ENCODE data around the gene SDC1.
"Not testable (repeated sequence)": the region's sequence is repeated elsewhere in the genome, so short reads cannot be mapped to it uniquely, and the experiment has no call there.

The SDC1 gene

GRCh38 chr2:20241973-20242726 lies 17.2 kb upstream of the SDC1 start:
- Histone ChIP-seq H3K4me3 (ENCODE audit: low read length) (no peak overlapping the region), H3K4me1 (ENCODE audit: control insufficient read depth, insufficient read depth, low read length) (peaks cover 4% of the 10 kb centered on the region), H3K27me3 (ENCODE audit: control insufficient read depth, insufficient read depth, low read length) (no peaks in the 10 kb centered on the region), H3K9me3 (ENCODE audit: control insufficient read depth, low read length) (no peaks in the 10 kb centered on the region), H3K9ac (ENCODE audit: low read length) (no peak overlapping the region), H3K36me3 (ENCODE audit: control insufficient read depth, insufficient read depth, low read length) (no peaks in the 10 kb centered on the region)

- peaks cover 13% of the 10 kb centered on the region for H3K4me1 ChIP-seq (ENCODE audit: control insufficient read depth, insufficient read depth, low read length)
- H3K36me3 ChIP-seq (ENCODE audit: control insufficient read depth, insufficient read depth, low read length); H3K4me3 ChIP-seq (ENCODE audit: low read length); H3K27me3 ChIP-seq (ENCODE audit: control insufficient read depth, insufficient read depth, low read length); H3K9ac ChIP-seq (ENCODE audit: low read length); H3K9me3 ChIP-seq (ENCODE audit: control insufficient read depth, low read length): not testable (repeated sequence)
Measured at GRCh38 chr2:20240291-20240690, 15.4 kb upstream of the SDC1 start.

DNA sequence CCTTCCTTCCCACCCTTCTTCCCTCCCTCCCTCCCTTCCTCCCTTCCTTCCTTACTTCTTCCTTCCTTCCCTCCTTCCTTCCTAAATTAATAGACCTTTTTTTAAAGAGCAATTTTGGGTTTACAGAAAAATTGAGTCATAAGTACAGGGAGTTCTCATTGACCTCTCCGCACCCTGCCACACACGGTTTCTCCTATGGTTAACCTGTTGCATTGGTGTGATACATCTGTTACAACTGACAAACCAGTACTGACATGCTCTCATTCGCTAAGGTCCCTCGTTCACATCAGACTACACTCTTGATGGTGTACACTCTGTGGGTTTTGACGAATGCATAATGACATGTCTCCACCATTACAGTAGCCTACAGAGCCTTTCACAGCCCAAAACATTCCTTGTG lies 11.6 kb upstream of the SDC1 start:
- H3K27me3 ChIP-seq (ENCODE audit: control insufficient read depth, insufficient read depth, low read length), result no peaks in the 10 kb centered on the region
- H3K9ac ChIP-seq (ENCODE audit: low read length), result no peak overlapping the region
- H3K4me1 ChIP-seq (ENCODE audit: control insufficient read depth, insufficient read depth, low read length), result peaks cover 21% of the 10 kb centered on the region
- H3K36me3 ChIP-seq (ENCODE audit: control insufficient read depth, insufficient read depth, low read length), result no peaks in the 10 kb centered on the region
- H3K4me3 ChIP-seq (ENCODE audit: low read length), result no peak overlapping the region
- H3K9me3 ChIP-seq (ENCODE audit: control insufficient read depth, low read length), result no peaks in the 10 kb centered on the region

DNA sequence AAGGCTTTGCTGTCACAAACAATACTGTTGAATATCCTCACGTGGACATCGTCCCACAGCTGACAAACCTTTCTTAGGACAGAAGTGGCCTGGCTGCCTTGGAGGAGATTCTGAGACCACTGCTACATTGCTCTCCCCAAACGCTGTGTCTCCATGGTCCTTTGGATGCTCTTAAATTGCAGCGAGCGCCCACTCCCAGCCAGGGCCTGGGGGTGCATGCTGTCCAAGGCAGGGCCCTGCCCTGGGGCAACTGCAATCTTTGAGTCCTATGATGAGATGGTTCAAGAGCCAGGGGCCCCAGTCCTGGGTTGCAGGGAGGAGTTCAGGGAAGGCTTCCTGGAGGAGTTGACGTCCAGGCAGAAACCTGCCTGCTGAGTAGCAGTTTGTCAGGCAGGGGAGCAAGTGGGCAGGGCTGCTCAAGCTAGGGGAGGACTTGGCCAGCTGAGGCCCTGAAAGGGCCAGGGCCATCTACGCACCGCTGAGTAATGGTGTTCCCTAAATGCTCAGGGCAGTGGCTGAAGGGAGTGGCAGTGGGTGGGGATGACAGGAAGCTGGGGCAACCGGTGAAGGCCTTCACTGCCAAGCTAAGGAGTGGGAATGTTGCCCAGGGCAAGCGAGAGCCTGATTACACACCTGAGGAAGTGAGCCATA lies 10.8 kb upstream of the SDC1 start:
- H3K9me3 ChIP-seq (ENCODE audit: control insufficient read depth, low read length), result no peaks in the 10 kb centered on the region

DNA sequence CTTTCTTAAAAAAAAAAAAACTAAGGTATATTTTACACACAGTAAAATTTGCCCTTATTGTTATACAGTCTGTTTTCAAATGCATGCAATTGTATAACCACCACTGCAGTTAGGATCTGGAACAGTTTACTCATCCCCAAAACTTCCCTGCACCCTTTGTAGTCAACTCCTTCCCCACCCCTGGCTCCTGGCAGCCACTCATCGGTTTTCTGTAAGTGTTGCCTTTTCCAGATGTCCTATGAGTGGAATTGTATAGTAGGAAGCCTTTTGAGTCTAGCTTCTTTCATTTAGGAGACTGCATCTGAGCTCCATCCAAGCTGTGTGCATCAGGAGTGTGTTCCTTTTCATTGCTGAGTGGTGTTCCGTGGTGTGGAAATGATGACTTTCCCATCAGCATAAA lies 9.7 kb upstream of the SDC1 start:
- H3K9me3 ChIP-seq (ENCODE audit: control insufficient read depth, low read length); H3K4me3 ChIP-seq (ENCODE audit: low read length); H3K27me3 ChIP-seq (ENCODE audit: control insufficient read depth, insufficient read depth, low read length); H3K9ac ChIP-seq (ENCODE audit: low read length); H3K36me3 ChIP-seq (ENCODE audit: control insufficient read depth, insufficient read depth, low read length): not testable (repeated sequence)
- H3K4me1 ChIP-seq (ENCODE audit: control insufficient read depth, insufficient read depth, low read length), result peaks cover 28% of the 10 kb centered on the region

More for the DNA sequence above, 10.8 kb upstream of the SDC1 start:
- no peaks in the 10 kb centered on the region for H3K27me3 ChIP-seq (ENCODE audit: control insufficient read depth, insufficient read depth, low read length)
- no peaks in the 10 kb centered on the region for H3K36me3 ChIP-seq (ENCODE audit: control insufficient read depth, insufficient read depth, low read length)
- H3K9ac ChIP-seq (ENCODE audit: low read length), result no peak overlapping the region
- H3K4me3 ChIP-seq (ENCODE audit: low read length), result no peak overlapping the region
- H3K4me1 ChIP-seq (ENCODE audit: control insufficient read depth, insufficient read depth, low read length), result peaks cover 28% of the 10 kb centered on the region

GRCh38 chr2:20232837-20233207 lies 7.9 kb upstream of the SDC1 start:
- Histone ChIP-seq H3K9ac (ENCODE audit: low read length) (no peak overlapping the region), H3K9me3 (ENCODE audit: control insufficient read depth, low read length) (no peaks in the 10 kb centered on the region), H3K4me1 (ENCODE audit: control insufficient read depth, insufficient read depth, low read length) (peaks cover 28% of the 10 kb centered on the region), H3K27me3 (ENCODE audit: control insufficient read depth, insufficient read depth, low read length) (no peaks in the 10 kb centered on the region), H3K4me3 (ENCODE audit: low read length) (no peak overlapping the region), H3K36me3 (ENCODE audit: control insufficient read depth, insufficient read depth, low read length) (no peaks in the 10 kb centered on the region)

DNA sequence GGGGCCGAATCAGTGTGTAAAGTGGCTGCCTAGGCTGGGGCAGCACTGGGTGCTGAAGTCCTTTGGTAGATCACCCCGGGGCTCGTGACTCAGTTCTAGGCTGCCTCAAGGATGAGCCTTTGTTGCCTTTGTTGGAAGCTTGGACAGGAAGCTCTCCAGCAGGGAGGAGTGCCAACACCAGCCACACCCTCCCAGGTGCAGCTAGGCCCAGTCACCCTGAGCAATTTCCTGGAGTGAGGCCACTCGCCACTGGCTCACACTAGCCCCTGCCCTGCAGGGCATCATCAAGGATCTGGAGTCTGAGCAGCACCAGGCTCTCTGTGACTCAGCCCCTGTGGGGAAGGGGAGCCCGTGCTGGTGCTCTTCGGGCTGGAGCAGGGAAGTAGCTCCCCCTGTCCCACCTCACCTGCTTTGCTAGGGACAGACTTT lies 6.7 kb upstream of the SDC1 start:
- Histone ChIP-seq H3K36me3 (ENCODE audit: control insufficient read depth, insufficient read depth, low read length) (no peaks in the 10 kb centered on the region), H3K4me1 (ENCODE audit: control insufficient read depth, insufficient read depth, low read length) (peaks cover 28% of the 10 kb centered on the region), H3K27me3 (ENCODE audit: control insufficient read depth, insufficient read depth, low read length) (no peaks in the 10 kb centered on the region), H3K9ac (ENCODE audit: low read length) (no peak overlapping the region), H3K9me3 (ENCODE audit: control insufficient read depth, low read length) (no peaks in the 10 kb centered on the region), H3K4me3 (ENCODE audit: low read length) (no peak overlapping the region)

DNA sequence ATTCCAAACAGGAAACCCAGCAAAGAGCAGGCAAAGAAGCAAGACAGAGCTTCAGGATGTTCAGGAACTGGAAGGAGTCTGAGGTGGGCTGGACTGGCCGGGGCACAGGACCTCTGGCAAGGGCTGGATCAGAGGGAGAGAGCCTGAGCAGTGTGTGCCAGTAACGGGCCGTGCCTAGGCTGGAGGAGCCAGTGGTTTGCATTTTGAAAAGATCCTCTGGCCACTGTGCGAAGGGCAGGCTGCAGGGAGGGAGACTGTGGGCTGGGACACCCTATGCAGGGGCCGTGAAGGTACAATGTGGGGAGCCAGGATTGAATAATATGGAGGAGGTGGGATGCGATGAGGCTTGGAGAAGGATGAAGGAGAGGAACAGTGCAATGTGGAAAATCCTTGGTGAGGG lies 6.2 kb upstream of the SDC1 start:
- Histone ChIP-seq H3K9me3 (ENCODE audit: control insufficient read depth, low read length) (no peaks in the 10 kb centered on the region), H3K4me1 (ENCODE audit: control insufficient read depth, insufficient read depth, low read length) (peaks cover 31% of the 10 kb centered on the region), H3K9ac (ENCODE audit: low read length) (no peak overlapping the region), H3K27me3 (ENCODE audit: control insufficient read depth, insufficient read depth, low read length) (no peaks in the 10 kb centered on the region), H3K36me3 (ENCODE audit: control insufficient read depth, insufficient read depth, low read length) (no peaks in the 10 kb centered on the region), H3K4me3 (ENCODE audit: low read length) (no peak overlapping the region)

DNA sequence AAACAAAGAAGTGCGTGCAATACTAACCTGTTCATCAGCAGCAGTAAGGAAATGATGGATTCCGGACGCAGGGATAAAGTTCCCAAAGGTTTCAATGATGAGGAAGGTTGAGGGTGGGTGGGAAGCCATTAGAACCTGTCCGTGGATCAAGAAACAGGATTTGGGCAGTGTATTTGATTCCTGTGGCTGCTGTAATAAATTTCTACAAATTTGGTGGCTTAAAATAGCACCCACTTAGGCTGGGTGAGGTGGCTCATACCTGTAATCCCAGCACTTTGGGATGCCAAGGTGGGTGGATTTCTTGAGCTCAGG lies 5.1 kb upstream of the SDC1 start:
- no peak overlapping the region for H3K4me3 ChIP-seq (ENCODE audit: low read length)
- no peaks in the 10 kb centered on the region for H3K36me3 ChIP-seq (ENCODE audit: control insufficient read depth, insufficient read depth, low read length)
- H3K9ac ChIP-seq (ENCODE audit: low read length), result no peak overlapping the region
- no peaks in the 10 kb centered on the region for H3K9me3 ChIP-seq (ENCODE audit: control insufficient read depth, low read length)
- H3K27me3 ChIP-seq (ENCODE audit: control insufficient read depth, insufficient read depth, low read length), result no peaks in the 10 kb centered on the region
- peaks cover 32% of the 10 kb centered on the region for H3K4me1 ChIP-seq (ENCODE audit: control insufficient read depth, insufficient read depth, low read length)

DNA sequence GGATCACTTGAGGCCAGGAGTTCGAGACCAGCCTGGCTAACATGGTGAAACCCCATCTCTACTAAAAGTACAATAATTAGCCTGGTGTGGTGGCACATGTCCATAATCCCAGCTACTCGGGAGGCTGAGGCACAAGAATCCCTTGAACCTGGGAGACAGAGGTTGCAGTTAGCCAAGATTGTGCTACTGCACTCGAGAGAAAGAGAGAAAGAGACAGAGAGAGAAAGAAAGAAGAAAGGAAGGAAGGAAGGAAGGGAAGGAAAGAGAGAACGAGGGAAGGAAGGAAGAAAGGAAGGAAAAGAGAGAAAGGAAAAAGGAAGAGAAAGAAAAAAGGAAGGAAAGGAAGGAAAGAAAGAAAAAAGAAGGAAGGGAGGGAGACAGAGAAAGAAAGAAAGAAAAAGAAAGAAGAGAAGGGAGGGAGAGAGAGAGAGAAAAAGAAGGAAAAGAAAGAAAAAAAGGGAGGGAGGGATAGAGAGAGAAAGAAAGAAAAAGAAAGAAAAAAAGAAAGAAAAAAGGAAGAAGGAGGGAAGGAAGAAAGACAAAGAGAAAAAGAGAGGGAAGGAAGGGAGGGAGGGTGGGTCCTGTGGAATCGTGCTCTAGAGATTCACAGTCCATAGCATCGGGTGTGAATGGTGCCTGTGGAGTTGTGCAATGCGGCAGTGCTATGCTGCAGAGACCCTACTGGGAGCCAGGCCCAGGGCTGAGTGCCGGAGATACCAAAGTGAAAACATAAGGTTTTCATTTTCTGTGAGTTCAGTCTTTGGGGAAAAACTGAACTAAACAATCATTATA lies 4.6 kb upstream of the SDC1 start:
- Histone ChIP-seq H3K36me3 (ENCODE audit: control insufficient read depth, insufficient read depth, low read length) (no peaks in the 10 kb centered on the region), H3K27me3 (ENCODE audit: control insufficient read depth, insufficient read depth, low read length) (no peaks in the 10 kb centered on the region), H3K9ac (ENCODE audit: low read length) (no peak overlapping the region), H3K4me1 (ENCODE audit: control insufficient read depth, insufficient read depth, low read length) (peaks cover 32% of the 10 kb centered on the region), H3K9me3 (ENCODE audit: control insufficient read depth, low read length) (no peaks in the 10 kb centered on the region), H3K4me3 (ENCODE audit: low read length) (no peak overlapping the region)

- H3K4me3 ChIP-seq (ENCODE audit: low read length), result no peak overlapping the region
- H3K4me1 ChIP-seq (ENCODE audit: control insufficient read depth, insufficient read depth, low read length), result peaks cover 34% of the 10 kb centered on the region
- H3K9ac ChIP-seq (ENCODE audit: low read length), result no peak overlapping the region
- no peaks in the 10 kb centered on the region for H3K36me3 ChIP-seq (ENCODE audit: control insufficient read depth, insufficient read depth, low read length)
- H3K9me3 ChIP-seq (ENCODE audit: control insufficient read depth, low read length), result no peaks in the 10 kb centered on the region
- H3K27me3 ChIP-seq (ENCODE audit: control insufficient read depth, insufficient read depth, low read length), result no peaks in the 10 kb centered on the region
Measured at GRCh38 chr2:20227894-20228505, 3.1 kb upstream of the SDC1 start.

GRCh38 chr2:20226152-20226545 lies 1.2 kb upstream of the SDC1 start:
- Histone ChIP-seq H3K27me3 (ENCODE audit: control insufficient read depth, insufficient read depth, low read length) (no peaks in the 10 kb centered on the region), H3K36me3 (ENCODE audit: control insufficient read depth, insufficient read depth, low read length) (no peaks in the 10 kb centered on the region), H3K9ac (ENCODE audit: low read length) (peak overlapping the region; percentile 62), H3K4me1 (ENCODE audit: control insufficient read depth, insufficient read depth, low read length) (peaks cover 36% of the 10 kb centered on the region), H3K9me3 (ENCODE audit: control insufficient read depth, low read length) (no peaks in the 10 kb centered on the region), H3K4me3 (ENCODE audit: low read length) (no peak overlapping the region)

All from mucosa of stomach (tissue), 1 donor.